ENCODE data around the gene PTCHD1.

DNA sequence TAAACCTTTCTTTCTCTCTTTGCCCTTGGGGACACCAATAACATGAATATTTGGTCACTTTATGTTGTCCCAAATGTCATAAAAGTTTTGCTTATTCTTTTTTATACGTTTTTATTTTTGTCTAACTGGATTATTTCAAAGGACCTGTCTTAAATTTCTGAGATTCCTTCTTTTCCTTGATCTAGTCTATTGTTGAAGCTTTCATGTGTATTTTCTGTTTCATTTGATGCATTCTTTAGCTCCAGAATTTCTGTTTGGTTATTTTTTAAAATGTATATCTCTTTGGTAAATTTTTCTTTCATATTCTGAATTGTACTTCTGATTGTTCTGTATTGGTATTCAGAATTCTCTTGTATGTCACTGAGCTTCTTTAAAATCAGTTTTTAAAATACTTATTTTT, 88.3 kb downstream of the PTCHD1 start:
- TF ChIP-seq, protein P1, sequence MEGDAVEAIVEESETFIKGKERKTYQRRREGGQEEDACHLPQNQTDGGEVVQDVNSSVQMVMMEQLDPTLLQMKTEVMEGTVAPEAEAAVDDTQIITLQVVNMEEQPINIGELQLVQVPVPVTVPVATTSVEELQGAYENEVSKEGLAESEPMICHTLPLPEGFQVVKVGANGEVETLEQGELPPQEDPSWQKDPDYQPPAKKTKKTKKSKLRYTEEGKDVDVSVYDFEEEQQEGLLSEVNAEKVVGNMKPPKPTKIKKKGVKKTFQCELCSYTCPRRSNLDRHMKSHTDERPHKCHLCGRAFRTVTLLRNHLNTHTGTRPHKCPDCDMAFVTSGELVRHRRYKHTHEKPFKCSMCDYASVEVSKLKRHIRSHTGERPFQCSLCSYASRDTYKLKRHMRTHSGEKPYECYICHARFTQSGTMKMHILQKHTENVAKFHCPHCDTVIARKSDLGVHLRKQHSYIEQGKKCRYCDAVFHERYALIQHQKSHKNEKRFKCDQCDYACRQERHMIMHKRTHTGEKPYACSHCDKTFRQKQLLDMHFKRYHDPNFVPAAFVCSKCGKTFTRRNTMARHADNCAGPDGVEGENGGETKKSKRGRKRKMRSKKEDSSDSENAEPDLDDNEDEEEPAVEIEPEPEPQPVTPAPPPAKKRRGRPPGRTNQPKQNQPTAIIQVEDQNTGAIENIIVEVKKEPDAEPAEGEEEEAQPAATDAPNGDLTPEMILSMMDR (IDR thresholded peaks at IDR 0.05 in 8 of 11, conservative IDR thresholded peaks at IDR 0.05 in 3 of 11), result no peak
- no peak for TF ChIP-seq POLR2A (IDR thresholded peaks at IDR 0.05)
